HG02884 (cell line): ENCODE measurements around the gene ESPN.

ENCODE experiments used
- ATAC-seq: cut with Tn5 transposase; IDR thresholded peaks from one replicate; pipeline ENCODE4 v1.9.1; 2021; ENCODE audit warnings: mild to moderate bottlenecking, moderate library complexity; ENCODE audit not compliant: unreplicated experiment

ESPN gene

DNA sequence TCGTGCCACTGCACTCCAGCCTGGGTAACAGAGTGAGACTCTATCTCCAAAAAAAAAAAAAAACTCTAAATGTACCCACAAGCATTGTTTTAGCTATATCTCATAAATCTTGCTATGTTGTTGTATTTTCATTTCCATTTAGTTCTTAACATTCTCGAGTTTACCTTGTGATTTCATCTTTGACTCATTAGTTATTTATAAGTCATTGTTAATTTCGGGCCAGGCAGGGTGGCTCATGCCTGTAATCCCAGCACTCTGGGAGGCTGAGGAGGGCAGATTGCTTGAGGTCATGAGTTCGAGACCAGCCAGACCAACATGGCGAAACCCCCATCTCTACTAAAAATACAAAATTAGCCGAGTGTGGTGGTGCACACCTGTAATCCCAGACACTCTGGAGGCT is 16.6 kb upstream of the ESPN start:
- ATAC-seq: no peak

DNA sequence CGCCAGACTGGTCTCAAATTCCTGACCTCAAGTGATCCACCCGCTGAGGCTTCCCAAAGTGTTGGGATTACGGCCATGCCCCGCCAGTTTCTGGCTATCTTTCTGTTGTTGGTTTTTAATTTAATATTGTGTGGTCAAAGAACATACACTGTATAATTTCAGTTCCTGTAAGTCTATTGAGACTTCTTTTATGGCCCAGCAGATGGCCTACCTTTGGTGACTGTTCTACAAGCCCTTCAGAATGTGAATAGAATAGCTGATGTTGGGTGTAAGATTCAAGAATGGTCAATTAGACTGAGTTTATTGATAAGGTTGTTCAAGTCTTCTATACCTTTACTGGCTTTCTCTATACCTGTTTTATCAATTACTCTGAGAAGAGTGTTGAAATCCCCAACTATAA is 15.5 kb upstream of the ESPN start:
- no peak for ATAC-seq

- no peak for ATAC-seq
Observed at GRCh38 chr1:6409733-6410132, 14.8 kb upstream of the ESPN start.

DNA sequence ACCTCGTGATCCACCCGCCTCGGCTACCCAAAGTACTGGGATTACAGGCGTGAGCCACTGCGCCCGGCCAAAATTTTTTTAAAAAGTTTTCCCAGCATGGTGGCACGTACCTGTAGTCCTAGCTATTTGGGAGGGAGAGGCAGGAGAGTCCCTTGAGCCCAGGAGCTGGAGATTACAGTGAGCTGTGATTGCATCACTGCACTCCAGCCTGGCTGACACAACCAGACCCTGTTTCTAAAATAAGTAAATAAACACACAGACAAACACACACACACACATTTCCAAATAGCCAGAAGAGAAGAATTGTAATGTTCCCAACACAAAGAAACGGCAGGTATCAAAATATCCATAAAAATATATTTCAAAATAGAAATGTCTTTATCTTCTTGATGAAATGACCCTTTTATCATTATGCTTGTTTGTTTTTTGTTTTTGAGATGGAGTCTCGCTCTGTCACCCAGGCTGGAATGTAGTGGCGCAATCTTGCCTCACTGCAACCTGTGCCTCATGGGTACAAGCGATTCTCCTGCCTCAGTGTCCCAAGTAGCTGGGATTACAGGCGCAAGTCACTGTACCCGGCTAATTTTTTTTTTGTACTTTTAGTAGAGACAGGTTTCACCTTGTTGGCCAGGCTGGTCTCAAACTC is 14.2 kb upstream of the ESPN start:
- ATAC-seq: no peak

GRCh38 chr1:6412896-6413295 is 11.7 kb upstream of the ESPN start:
- ATAC-seq: no peak

DNA sequence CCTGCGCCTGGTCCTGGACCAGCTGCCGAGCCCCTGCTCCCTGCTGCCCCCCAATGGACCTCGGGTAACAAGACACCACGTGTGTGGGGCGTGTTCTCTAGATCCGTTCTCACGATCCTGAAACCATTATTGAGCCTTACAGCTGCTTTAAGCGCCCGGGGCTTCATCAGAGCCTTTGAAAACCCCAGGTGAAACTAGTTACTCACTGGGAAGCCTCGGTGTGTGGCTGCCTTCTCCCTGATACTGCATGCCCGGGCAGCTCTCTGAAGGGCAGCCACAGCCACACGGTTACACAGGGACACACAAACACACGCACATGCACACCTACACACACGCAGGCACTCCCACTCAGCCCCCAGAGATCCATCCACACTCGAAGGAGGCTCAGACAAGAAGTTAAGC is 10.1 kb upstream of the ESPN start:
- peak; percentile 66 for ATAC-seq

DNA sequence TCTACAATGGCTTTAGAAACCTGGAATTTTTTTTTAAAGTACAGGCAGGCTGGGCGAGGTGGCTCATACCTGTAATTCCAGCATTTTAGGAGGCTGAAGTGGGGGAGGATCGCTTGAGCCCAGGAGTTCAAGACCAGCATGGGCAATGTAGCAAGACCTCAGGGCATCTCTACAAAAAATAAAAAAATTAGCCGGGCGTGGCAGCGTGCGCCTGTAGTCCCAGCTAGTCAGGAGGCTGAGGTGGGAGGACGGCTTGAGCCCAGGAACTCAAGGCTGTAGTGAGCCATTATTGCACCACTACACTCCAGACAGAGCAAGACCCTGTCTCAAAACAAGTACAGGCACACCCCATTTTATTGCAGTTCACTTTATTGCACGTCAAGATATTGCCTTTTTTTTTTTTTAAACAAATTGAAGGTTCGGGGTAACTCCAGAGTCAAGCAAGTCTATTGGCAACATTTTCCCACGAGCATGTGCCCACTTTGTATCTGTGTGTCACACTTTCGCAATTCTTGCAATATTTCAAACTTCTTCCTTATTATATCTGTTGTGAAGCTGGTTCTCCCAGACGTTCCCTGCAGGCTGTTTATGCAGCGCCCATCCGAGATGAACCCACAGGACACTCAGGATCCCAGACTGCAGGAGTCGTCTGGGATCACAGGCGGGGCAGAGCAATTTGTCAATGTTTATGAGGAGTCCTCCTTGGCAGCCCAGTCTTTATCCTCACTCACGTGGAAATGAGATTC is 9.5 kb upstream of the ESPN start:
- no peak for ATAC-seq

- no peak for ATAC-seq
Observed at GRCh38 chr1:6416295-6416656, 8.3 kb upstream of the ESPN start.

GRCh38 chr1:6416906-6417305 is 7.7 kb upstream of the ESPN start:
- no peak for ATAC-seq

- ATAC-seq: no peak
Observed at GRCh38 chr1:6417961-6418667, 6.5 kb upstream of the ESPN start.

DNA sequence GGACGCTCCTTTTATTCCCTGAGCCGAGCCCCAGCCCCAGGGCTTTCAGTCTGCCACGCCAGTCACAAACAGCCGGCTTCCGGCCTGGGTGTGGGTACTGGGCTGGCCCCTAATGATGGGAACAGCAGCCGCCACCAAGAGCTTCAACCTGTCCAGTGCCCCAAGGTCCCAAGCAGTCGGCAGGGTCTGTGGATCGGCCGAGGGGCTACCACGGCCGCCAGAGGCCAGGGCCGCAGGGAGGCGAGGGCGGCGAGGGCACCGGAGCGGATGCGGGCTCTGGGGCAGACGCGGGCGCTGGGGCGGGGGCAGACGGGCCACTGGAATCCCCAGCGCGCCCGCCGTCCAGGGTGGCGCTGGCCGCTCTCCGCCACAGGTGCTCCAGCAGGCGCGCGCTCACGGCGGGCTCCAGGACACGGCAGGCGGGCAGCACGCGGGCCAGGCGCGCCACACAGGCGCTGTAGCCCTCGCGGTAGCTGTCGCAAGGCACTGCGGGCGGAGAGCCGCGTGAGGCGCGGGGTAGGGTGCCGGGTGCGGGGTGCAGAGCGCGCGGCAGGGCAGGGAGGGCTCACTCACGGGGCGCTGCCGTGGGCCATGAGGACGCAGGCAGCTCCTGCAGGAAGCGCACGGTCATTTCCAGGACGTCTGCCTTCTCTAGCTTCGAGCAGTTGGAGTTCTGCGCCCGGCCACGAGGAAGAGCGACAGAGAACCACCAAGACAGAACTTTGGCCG is 5.7 kb upstream of the ESPN start:
- ATAC-seq: no peak

DNA sequence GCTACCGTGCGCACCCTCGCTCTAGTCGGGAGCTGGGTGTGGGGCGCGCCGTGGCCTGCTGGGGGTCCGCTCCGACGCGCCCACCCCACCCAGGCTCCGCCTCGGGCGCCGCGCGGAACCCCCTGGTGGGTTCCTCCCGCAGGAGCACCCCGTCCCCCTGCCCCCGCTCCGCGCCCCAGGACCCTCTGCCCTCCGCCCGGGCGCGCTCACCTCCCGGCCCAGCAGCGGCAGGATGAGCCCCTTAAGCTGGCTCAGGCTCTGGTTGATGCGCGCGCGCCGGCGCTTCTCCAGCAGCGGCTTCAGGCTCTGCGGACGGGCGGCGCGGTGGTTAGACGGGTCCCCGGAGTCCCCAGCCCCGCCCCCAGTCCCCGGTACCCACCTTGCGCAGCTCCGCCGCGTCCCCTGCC is 5.2 kb upstream of the ESPN start:
- no peak for ATAC-seq

- no peak for ATAC-seq
Observed at GRCh38 chr1:6419804-6420453, 4.6 kb upstream of the ESPN start, which contains the start of gene HES2. Gene HES2, minus strand, starts transcription at chr1:6419919. Its CDS starts 99 bp downstream, at chr1:6419820.

- ATAC-seq: no peak
Observed at GRCh38 chr1:6420454-6421042, 4.0 kb upstream of the ESPN start.

DNA sequence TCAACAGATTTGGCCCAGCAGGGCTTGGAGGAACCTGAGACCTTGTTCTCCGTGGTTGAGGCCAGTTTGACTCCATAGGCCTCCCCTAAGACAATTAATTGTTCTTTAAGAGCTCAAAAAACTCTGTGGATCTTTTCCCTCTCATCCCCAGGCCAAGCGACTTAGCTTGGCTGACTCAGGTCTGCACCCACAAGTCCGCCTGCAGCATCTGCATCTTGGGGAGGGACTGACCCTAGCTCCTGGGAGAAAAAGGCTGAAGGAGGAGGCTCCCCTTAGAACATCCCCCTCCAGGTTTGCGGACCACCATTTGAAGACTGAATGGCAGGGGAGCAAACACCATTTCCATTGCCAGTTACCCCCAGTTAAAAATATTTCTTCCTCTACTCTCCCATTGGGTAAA is 3.3 kb upstream of the ESPN start:
- ATAC-seq: no peak

GRCh38 chr1:6423321-6423999 is 1.1 kb upstream of the ESPN start:
- no peak for ATAC-seq

DNA sequence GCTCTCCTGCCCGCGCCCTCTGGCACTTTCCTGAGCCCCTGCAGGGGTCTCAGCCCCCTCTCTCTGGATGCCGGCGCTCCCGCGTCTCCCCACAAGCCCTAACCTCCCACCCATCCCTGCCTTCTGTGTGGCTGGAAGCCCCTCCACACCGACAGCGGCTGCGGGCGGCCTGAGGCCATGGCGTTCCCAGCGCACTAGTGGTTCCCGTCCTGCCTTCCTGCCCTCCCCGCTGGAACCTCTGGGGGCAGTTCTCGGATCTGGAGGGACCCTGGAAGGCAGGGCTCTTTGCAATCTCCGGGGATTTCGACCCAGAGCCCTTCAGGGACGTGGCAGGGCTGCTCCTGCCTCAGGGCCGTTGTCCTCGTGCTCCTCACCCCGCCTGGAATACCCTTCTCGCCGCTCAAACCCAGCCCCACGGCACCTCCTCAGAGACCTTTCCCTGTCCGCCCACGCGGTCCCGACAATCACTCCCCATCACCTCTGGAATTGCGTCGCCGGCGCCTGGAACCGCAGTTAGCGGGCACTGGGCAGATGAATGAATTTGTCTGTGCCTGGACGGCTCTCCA is 493 bp upstream of the ESPN start:
- ATAC-seq: no peak

DNA sequence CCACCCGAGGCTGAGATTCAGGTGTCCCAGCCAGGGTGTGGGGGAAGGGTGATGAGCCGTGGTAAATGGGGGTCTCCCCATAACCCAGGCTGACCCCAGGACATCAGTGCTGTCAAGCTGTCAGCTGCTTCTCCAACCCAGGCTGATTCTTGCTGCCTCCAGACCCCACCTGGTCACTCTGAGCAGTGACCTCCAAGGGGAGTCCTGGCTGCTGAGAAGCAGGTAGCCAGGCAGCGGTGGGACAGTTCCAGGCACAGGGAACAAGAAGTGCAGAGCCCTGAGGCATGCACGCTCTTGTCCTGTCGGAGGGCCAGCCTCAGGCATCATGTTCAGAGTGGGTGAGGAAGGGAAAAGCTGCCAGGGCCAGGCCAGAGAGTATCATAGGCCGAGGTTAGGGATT is 1.1 kb downstream of the ESPN start:
- no peak for ATAC-seq

DNA sequence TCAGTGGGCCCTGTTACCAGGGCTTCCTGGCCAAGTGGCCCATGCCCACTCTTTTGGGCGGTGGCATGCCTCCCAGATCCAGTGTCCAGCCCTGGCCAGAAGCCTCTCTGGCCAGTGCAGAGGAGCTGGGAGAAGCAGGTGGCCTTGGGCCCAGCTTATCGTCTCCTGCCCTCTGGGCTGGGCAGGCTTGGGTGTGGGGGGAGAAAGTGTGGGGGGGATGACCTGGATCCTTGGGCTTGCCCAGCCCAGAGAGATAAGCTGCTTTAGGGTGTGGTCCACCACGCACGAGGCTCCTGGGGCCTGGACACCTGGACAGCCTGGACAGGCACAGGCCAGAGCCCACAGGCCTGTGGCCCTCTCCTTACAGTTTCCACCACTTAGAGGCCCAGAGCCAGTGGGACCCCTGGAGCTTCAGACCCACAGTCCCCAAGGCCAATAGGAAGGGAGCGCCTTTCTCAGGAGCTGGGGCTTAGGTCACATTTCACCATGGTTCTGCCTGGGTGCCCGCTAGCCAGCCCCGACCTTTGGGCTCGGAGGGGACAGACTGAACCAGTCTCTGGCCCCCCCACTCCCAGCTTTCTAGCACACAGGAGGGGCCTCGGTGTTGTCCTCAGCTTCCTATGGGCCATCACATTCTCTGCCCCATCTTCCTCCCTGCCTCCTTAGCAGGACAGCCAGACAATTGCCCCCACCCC is 1.8 kb downstream of the ESPN start:
- ATAC-seq: no peak
